GM06990 (cell line): Measurements from ENCODE around the gene RDH8.

Experiments
- DNase-seq: peaks from one replicate; pipeline ENCODE4 v3.0.0-alpha.2; 2011; ENCODE audit not compliant: insufficient read length; ENCODE audit errors: extremely low read depth
- H3K27me3 ChIP-seq: replicated peaks from 2 replicates; pipeline ENCODE4 v1.6.0; 2011; ENCODE audit warnings: low read length; ENCODE audit not compliant: control insufficient read depth, insufficient read depth
- H3K36me3 ChIP-seq: 2 replicates; pipeline ENCODE4 v1.5.1; 2011; ENCODE audit warnings: low read length; ENCODE audit not compliant: control insufficient read depth, insufficient read depth
- H3K4me3 ChIP-seq: replicated peaks from 2 replicates; pipeline ENCODE4 v1.5.1; 2011; ENCODE audit warnings: low read depth, mild to moderate bottlenecking, control low read depth, low read length
- CTCF ChIP-seq: IDR thresholded peaks from 2 replicates; pipeline ENCODE4 v1.5.1; 2011; ENCODE audit warnings: low read length, control low read depth, mild to moderate bottlenecking, inconsistent platforms; ENCODE audit not compliant: insufficient read depth, poor library complexity, severe bottlenecking

Gene RDH8

GRCh38 chr19:10026744-10027143, 13.5 kb downstream of the RDH8 start:
- Histone ChIP-seq H3K27me3 (no peaks in the 10 kb centered on the region), H3K4me3 (no peak overlapping the region), H3K36me3 (no peaks in the 10 kb centered on the region)
- TF ChIP-seq CTCF, result no peak
- no peak for DNase-seq

GRCh38 chr19:10027158-10027997, 14.1 kb downstream of the RDH8 start:
- peak; percentile 94 for TF ChIP-seq CTCF
- Histone ChIP-seq H3K27me3 (no peaks in the 10 kb centered on the region), H3K4me3 (no peak overlapping the region), H3K36me3 (no peaks in the 10 kb centered on the region)
- peak; percentile 83 for DNase-seq

- no peak for TF ChIP-seq CTCF
- Histone ChIP-seq H3K27me3 (no peaks in the 10 kb centered on the region; the same call in 1 of the 2 replicates), H3K36me3 (no peaks in the 10 kb centered on the region), H3K4me3 (no peak overlapping the region)
- no peak for DNase-seq
These were observed 20.3 kb downstream of the RDH8 start for GRCh38 chr19:10033614-10034013.

- H3K4me3 ChIP-seq, result no peak overlapping the region
- DNase-seq, result no peak
- no peaks in the 10 kb centered on the region for H3K36me3 ChIP-seq
- TF ChIP-seq CTCF, result no peak
- no peaks in the 10 kb centered on the region; the same call in 1 of the 2 replicates for H3K27me3 ChIP-seq
These were observed 23.4 kb downstream of the RDH8 start for GRCh38 chr19:10036601-10037071.

- Histone ChIP-seq H3K4me3 (no peak overlapping the region), H3K27me3 (no peaks in the 10 kb centered on the region; the same call in 1 of the 2 replicates), H3K36me3 (no peaks in the 10 kb centered on the region)
- DNase-seq, result no peak
- TF ChIP-seq CTCF, result no peak
These were observed 24.1 kb downstream of the RDH8 start for GRCh38 chr19:10037367-10037766.
